PFSK-1 (cell line): ENCODE results near the gene PLCH2.

Experiments used
- FOXP2 ChIP-seq: optimal IDR thresholded peaks from 2 replicates; pipeline ENCODE3; 2011; ENCODE audit warnings: borderline replicate concordance, control low read depth, inconsistent platforms; ENCODE audit not compliant: insufficient read depth; ENCODE audit errors: extremely low read length, extremely low read depth
- POLR2AphosphoS5 ChIP-seq: IDR thresholded peaks from 2 replicates; pipeline ENCODE4 v1.6.1; 2012; ENCODE audit warnings: low read depth, mild to moderate bottlenecking, control low read depth, low read length, moderate library complexity
- SIN3A ChIP-seq: IDR thresholded peaks from 2 replicates; pipeline ENCODE4 v1.6.1; 2012; ENCODE audit warnings: mild to moderate bottlenecking, low read length, moderate library complexity, borderline replicate concordance; ENCODE audit not compliant: insufficient read depth
- TAF1 ChIP-seq: IDR thresholded peaks from 2 replicates; pipeline ENCODE4 v1.6.1; 2012; ENCODE audit warnings: low read length, control low read depth, borderline replicate concordance; ENCODE audit not compliant: insufficient read depth

- TF ChIP-seq POLR2AphosphoS5 (no peak), TAF1 (no peak), SIN3A (no peak), FOXP2 (no peak)
These were observed 25.7 kb downstream of the PLCH2 start for GRCh38 chr1:2501820-2502119.
